ENCODE measurements around the gene PTPRT. TPM values are rescaled to one million over a fixed set of nuclear protein-coding genes. Genes with fewer than 3 reads are reported as not detected.

Gene PTPRT
- total RNA-seq, 6 donors from 2014 or later = 0.20 to 7.1 (median 3.8) TPM

DNA sequence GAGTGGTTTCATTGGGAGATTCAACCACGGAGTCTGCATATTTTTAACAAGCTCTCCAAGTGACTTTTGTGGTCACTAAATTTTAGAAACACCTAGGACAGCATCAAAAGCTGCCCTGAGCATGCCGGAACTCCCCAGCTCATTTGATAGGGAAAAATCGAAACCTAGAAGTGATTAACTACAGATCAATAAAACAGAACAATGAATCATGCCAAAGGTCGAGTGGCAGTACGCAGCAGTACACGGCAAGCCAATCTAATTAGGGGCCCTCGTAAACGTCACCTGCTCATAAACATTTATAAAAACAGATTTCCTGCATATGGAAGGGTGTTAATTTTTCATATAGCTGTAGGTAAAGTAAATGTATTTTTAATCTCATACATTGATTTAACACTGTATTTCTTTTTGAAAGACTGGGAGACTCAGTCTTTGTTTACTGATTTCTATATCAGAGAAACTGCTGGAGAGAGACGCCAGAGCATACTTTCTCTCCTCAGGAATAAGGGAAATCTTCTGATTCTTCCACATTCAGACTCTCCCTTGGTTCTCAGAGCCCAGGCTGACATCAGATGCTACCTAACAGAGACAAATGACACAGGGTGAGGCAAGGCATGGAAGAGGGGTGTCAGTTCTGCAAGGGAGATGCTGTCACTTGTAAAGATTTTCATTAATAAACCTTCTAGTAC, 232.5 kb downstream of the PTPRT start:
- H3K36me3 ChIP-seq = no peaks in the 10 kb centered on the region
- H3K27me3 ChIP-seq = no peaks in the 10 kb centered on the region
- no peak overlapping the region for H3K4me3 ChIP-seq
- no peaks in the 10 kb centered on the region for H3K9me3 ChIP-seq
- WGBS, 2 donors = 71 to 76% methylated on average over 9 of the region's 9 CpGs
- DNase-seq (no peak), ATAC-seq (ENCODE audit: low FRiP score in 2 of 2) (no peak)
- TF ChIP-seq EP300 (IDR thresholded peaks at IDR 0.05) (no peak), CTCF (IDR thresholded peaks at IDR 0.05) (no peak), POLR2A (IDR thresholded peaks at IDR 0.05) (no peak), POLR2AphosphoS5 (IDR thresholded peaks at IDR 0.05) (no peak)
- H3K27ac ChIP-seq = no peak overlapping the region
- no peaks in the 10 kb centered on the region for H3K4me1 ChIP-seq

- 87 to 90% methylated on average over 4 of the region's 4 CpGs for WGBS, 2 donors
Measured at GRCh38 chr20:42955713-42956112, 234.0 kb downstream of the PTPRT start.

GRCh38 chr20:42954951-42955350, 234.8 kb downstream of the PTPRT start:
- Histone ChIP-seq H3K4me1 (no peaks in the 10 kb centered on the region), H3K9me3 (no peaks in the 10 kb centered on the region), H3K36me3 (no peaks in the 10 kb centered on the region), H3K4me3 (no peak overlapping the region), H3K27me3 (no peaks in the 10 kb centered on the region), H3K27ac (no peak overlapping the region)
- TF ChIP-seq POLR2A (IDR thresholded peaks at IDR 0.05) (no peak), POLR2AphosphoS5 (IDR thresholded peaks at IDR 0.05) (no peak), CTCF (IDR thresholded peaks at IDR 0.05) (no peak), EP300 (IDR thresholded peaks at IDR 0.05) (no peak)
- DNase-seq (no peak), ATAC-seq (ENCODE audit: low FRiP score in 2 of 2) (no peak)
- 71 to 75% methylated on average over 5 of the region's 5 CpGs for WGBS, 2 donors

More at GRCh38 chr20:42955713-42956112, 234.0 kb downstream of the PTPRT start:
- no peak overlapping the region for H3K27ac ChIP-seq
- no peaks in the 10 kb centered on the region for H3K36me3 ChIP-seq
- H3K4me3 ChIP-seq = no peak overlapping the region
- TF ChIP-seq CTCF (IDR thresholded peaks at IDR 0.05) (no peak), EP300 (IDR thresholded peaks at IDR 0.05) (no peak), POLR2A (IDR thresholded peaks at IDR 0.05) (no peak), POLR2AphosphoS5 (IDR thresholded peaks at IDR 0.05) (no peak)
- H3K4me1 ChIP-seq = no peaks in the 10 kb centered on the region
- H3K9me3 ChIP-seq = no peaks in the 10 kb centered on the region
- ATAC-seq (ENCODE audit: low FRiP score in 2 of 2) (no peak), DNase-seq (no peak)
- H3K27me3 ChIP-seq = no peaks in the 10 kb centered on the region

- ATAC-seq (ENCODE audit: low FRiP score in 2 of 2) (no peak), DNase-seq (no peak)
- no peak for TF ChIP-seq POLR2A (IDR thresholded peaks at IDR 0.05)
- TF ChIP-seq EP300 (IDR thresholded peaks at IDR 0.05) = no peak
- no peak for TF ChIP-seq CTCF (IDR thresholded peaks at IDR 0.05)
- no peak for TF ChIP-seq POLR2AphosphoS5 (IDR thresholded peaks at IDR 0.05)
- peaks cover 0 to 7% (median 4%) of the 10 kb centered on the region in 4 donors for H3K9me3 ChIP-seq
- 52 to 69% methylated on average over 7 of the region's 7 CpGs for WGBS, 2 donors
- H3K27me3 ChIP-seq = no peaks in the 10 kb centered on the region
- no peaks in the 10 kb centered on the region for H3K36me3 ChIP-seq
- H3K27ac ChIP-seq = no peak overlapping the region
- no peak overlapping the region for H3K4me3 ChIP-seq
- peaks cover 0 to 3% (median 0%) of the 10 kb centered on the region in 4 donors for H3K4me1 ChIP-seq
Measured at GRCh38 chr20:42949950-42950349, 239.8 kb downstream of the PTPRT start.
